ENCODE data around the gene LHX8. TPM values are rescaled to one million over a fixed set of nuclear protein-coding genes. Genes with fewer than 3 reads are reported as not detected.

The LHX8 gene
- total RNA-seq, 2 donors from 2014 or later = not detected

DNA sequence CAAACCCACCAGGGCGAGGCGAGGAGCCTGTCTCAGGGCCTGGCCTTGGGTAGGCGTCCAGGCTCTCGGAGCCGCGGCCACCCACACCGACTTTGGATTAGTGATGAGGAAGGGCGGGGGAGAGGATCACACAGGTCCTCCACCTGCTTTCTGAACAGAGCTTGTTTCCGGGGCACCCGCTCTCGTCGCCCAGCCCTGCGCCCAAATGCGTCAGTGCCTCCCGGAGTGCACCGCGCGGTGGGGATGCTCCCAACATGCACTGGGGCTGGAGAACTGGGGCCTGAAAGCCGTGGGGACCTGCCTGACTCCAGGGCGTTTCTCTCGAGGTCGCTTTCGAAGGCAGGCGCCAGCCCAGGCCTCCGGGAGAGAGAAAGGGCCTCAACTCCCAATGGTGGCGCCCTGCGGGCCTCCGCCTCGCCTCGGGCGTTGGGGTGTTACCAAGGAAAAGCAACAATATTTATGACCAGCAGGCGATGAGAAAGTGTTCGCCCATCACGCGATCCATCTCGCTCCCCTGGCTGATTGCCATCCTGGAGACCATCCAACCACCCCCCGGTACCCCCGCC lies 8.9 kb upstream of the LHX8 start:
- no peaks in the 10 kb centered on the region for H3K9me3 ChIP-seq
- no peak overlapping the region for H3K4me3 ChIP-seq

DNA sequence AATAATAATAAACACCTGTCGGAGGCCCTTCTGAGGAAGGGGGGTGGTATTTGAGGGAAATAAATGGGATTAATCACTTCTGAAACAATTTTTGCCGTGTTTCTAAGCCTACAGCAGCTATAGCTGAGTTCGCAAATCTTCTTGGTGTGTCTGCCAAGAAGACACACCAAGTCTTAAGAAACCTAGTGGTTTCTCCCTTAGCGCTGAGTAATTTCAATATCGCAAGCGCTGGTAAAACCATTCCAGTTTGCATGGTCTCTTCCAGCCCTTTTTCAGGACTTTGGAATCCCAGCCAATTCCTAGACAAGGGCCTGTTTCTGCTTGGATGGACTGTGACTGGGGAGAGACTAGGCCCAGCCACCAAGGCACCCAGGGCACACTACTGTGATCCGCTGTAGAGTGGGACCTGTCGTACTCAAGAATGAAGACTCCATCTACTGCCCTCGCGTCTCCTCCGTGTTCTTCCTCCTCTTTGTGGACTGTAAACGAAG lies 7.5 kb upstream of the LHX8 start:
- H3K27ac ChIP-seq = no peak overlapping the region
- H3K4me1 ChIP-seq (ENCODE audit: control insufficient read depth in 1 of 2, low read depth in 2 of 2) = peaks cover 0 to 5% of the 10 kb centered on the region in 2 donors
- H3K27me3 ChIP-seq (replicated peaks; ENCODE audit: insufficient read depth) = peaks cover 1% of the 10 kb centered on the region
- no peaks in the 10 kb centered on the region for H3K9me3 ChIP-seq
- no peak for ATAC-seq (ENCODE audit: insufficient number of reproducible peaks, low FRiP score, low read depth)
- TF ChIP-seq, protein P1, sequence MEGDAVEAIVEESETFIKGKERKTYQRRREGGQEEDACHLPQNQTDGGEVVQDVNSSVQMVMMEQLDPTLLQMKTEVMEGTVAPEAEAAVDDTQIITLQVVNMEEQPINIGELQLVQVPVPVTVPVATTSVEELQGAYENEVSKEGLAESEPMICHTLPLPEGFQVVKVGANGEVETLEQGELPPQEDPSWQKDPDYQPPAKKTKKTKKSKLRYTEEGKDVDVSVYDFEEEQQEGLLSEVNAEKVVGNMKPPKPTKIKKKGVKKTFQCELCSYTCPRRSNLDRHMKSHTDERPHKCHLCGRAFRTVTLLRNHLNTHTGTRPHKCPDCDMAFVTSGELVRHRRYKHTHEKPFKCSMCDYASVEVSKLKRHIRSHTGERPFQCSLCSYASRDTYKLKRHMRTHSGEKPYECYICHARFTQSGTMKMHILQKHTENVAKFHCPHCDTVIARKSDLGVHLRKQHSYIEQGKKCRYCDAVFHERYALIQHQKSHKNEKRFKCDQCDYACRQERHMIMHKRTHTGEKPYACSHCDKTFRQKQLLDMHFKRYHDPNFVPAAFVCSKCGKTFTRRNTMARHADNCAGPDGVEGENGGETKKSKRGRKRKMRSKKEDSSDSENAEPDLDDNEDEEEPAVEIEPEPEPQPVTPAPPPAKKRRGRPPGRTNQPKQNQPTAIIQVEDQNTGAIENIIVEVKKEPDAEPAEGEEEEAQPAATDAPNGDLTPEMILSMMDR (IDR thresholded peaks at IDR 0.05) = no peak
- no peak for DNase-seq (ENCODE audit: low spot score)
- H3K4me3 ChIP-seq = no peak overlapping the region
- no peaks in the 10 kb centered on the region for H3K36me3 ChIP-seq

More for the DNA sequence above, 8.9 kb upstream of the LHX8 start:
- DNase-seq (ENCODE audit: low spot score) = no peak
- ATAC-seq (ENCODE audit: insufficient number of reproducible peaks, low FRiP score, low read depth) = no peak
- TF ChIP-seq, protein P1 (IDR thresholded peaks at IDR 0.05) = no peak
- no peaks in the 10 kb centered on the region for H3K27me3 ChIP-seq (replicated peaks; ENCODE audit: insufficient read depth)
- H3K4me1 ChIP-seq (ENCODE audit: control insufficient read depth in 1 of 2, low read depth in 2 of 2) = no peaks in the 10 kb centered on the region
- H3K36me3 ChIP-seq = no peaks in the 10 kb centered on the region
- H3K27ac ChIP-seq = no peak overlapping the region

DNA sequence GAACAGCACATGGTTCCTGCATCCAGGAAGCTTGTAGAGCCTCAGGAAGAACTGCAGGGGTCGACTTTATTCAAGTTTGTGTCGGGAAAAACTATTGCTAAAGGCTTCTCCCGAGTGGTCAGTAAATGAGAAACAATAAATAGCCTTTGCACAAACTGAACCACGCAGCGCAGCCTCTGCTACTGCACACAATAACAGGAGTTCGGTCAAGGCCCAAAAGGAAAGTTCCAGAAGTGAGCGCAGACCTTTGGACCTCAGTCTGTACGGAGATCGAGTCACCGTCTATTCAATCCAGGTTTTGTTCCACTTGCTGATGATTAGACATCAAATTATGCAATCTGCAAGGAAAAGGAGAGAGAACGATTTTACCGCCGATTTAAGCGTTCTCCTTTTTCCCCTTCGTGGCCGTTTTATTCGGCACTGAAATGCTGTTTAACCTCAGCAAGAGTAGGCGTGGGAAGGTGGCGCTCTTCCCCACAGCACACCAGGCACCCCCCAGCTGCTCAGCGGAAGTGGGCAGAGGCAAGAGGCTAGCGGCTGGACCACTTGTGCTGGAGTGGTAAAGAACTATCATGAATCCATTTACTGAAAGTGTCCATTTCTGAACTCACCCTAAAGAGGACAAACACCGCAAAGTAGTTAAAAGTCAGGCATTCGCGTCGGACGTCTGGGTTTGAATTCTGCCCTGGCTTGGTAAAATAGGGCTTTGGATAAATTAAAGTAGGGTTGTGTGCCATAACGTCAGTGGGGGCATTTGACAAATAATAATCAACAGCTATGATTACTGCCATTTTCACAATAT lies 6.1 kb upstream of the LHX8 start:
- TF ChIP-seq, protein P1 (IDR thresholded peaks at IDR 0.05) = no peak
- H3K9me3 ChIP-seq = no peaks in the 10 kb centered on the region
- H3K4me3 ChIP-seq = no peak overlapping the region
- ATAC-seq (ENCODE audit: insufficient number of reproducible peaks, low FRiP score, low read depth) (no peak), DNase-seq (ENCODE audit: low spot score) (no peak)
- H3K27me3 ChIP-seq (replicated peaks; ENCODE audit: insufficient read depth) = peaks cover 7% of the 10 kb centered on the region
- peaks cover 0 to 5% of the 10 kb centered on the region in 2 donors for H3K4me1 ChIP-seq (ENCODE audit: control insufficient read depth in 1 of 2, low read depth in 2 of 2)
- no peaks in the 10 kb centered on the region for H3K36me3 ChIP-seq
- H3K27ac ChIP-seq = no peak overlapping the region

DNA sequence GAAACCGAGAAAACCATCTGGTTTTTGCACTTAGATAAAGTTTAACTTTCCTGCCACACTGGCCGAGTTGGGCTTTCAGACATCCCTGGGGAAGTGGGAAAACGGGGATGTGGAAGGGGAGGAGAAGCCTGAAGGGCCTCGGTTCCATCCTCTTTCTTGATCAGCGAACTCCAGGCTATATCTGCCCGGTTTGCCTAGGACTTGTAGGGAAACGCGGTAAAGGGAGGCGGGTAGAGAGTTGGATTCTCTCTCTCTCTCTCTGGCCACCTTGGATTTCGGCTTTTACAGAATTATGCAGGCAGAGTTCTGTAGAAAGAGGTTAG lies 4.6 kb upstream of the LHX8 start:
- no peaks in the 10 kb centered on the region for H3K36me3 ChIP-seq
- no peaks in the 10 kb centered on the region for H3K9me3 ChIP-seq
- no peak overlapping the region for H3K27ac ChIP-seq
- TF ChIP-seq, protein P1 (IDR thresholded peaks at IDR 0.05) = no peak
- H3K4me1 ChIP-seq (ENCODE audit: control insufficient read depth in 1 of 2, low read depth in 2 of 2) = peaks cover 0 to 9% of the 10 kb centered on the region in 2 donors
- H3K4me3 ChIP-seq = no peak overlapping the region
- no peak for DNase-seq (ENCODE audit: low spot score)
- no peak for ATAC-seq (ENCODE audit: insufficient number of reproducible peaks, low FRiP score, low read depth)
- peaks cover 8% of the 10 kb centered on the region for H3K27me3 ChIP-seq (replicated peaks; ENCODE audit: insufficient read depth)

DNA sequence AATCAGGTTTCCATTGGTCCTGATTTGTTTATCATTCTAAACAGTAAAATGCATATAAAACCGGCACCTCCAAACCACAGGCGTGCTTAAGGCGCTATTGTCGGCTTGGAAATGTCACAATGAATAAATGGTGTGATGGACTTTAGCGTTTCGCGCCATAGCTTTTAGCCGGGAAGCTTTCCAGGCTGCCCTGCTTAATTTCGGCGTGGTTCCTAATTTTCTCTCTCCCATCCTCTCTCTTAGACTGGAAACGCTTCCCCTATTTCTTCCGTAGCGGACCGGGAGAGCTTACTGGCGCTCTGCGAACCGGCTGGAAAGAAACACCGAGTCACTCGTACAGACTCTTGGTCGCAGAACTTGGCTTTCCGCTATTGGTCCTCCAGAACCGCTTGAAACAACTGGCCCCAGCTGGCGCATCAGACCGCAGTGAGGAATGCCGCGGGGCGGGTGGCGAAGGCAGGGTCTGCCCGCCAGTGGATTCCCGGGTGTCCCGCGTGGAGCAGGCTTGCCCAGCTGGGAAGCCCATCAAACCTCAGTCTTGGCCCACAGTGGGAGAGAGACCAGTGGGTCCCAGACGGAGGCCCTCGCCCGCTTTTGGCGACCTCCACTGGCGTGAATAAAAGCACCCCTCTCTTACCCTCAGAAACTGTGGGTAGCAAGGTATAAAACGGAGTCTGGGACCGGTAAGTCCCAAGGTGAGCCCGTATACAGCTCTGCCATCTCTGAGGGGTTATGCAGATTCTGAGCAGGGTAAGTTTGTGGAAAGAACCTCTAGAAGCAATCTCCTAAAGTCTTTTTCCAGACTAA lies 4.0 kb upstream of the LHX8 start:
- H3K4me3 ChIP-seq = no peak overlapping the region
- H3K27ac ChIP-seq = no peak overlapping the region
- peaks cover 0 to 15% of the 10 kb centered on the region in 2 donors for H3K4me1 ChIP-seq (ENCODE audit: control insufficient read depth in 1 of 2, low read depth in 2 of 2)
- H3K27me3 ChIP-seq (replicated peaks; ENCODE audit: insufficient read depth) = peaks cover 14% of the 10 kb centered on the region
- DNase-seq (ENCODE audit: low spot score) = no peak
- no peak for ATAC-seq (ENCODE audit: insufficient number of reproducible peaks, low FRiP score, low read depth)
- H3K9me3 ChIP-seq = no peaks in the 10 kb centered on the region
- TF ChIP-seq, protein P1 (IDR thresholded peaks at IDR 0.05) = no peak
- H3K36me3 ChIP-seq = no peaks in the 10 kb centered on the region

Data from thoracic aorta (tissue), 2 donors.